GM21367 (cell line): ENCODE data around the gene CNTNAP4.

Experiments used
- ATAC-seq: cut with Tn5 transposase; IDR thresholded peaks from one replicate; pipeline ENCODE4 v1.9.1; 2021; ENCODE audit not compliant: unreplicated experiment

CNTNAP4 gene

GRCh38 chr16:76276745-76277438, at the start of gene CNTNAP4:
Gene CNTNAP4 (plus strand): TSS chr16:76277401. CDS start chr16:76277663, 262 bp downstream.
- ATAC-seq, result no peak

DNA sequence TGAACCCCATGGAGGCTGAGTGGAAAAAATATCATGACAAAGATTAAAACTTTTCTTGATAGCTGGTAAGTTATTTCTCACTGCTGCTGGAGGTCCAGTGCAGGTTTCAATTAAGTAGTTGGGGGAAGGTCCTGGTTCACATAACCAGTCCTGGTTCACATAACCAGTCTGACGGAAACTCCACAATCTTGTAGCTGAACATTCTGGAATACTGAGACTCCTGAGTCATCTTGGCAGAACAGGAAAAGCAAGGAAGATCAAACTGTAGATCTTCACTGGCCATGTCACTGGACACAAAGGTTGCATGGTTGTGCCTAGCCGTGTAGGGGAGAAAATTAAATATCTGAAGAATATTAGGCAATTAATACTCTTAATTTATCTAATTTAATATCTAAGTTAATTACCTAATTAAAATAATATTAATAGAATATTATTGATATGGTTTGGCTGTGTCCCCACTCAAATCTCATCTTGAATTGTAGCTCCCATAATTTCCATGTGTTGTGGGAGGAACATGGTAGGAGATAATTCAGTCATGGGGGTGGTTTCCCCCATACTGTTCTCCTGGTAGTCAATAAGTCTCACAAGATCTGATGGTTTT, 48.6 kb upstream of the CNTNAP4 start:
- no peak for ATAC-seq

DNA sequence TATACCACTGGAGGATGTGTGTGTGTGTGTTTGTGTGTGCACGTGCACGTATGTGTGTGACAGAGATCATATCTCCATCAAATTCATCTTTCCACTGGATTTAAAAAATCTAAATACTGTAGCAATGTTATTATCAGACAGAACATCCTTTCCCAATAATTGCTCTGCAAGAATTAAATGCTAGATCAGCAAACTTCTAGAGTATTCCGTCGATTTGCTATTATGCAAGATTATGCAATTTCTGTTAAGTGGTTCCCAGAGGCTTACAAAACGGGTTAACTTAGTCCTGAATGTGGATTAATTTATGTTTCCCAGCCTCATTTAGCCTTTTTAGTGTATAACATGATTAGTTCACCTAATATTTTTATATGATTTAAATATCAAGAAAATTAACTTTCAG, 44.5 kb upstream of the CNTNAP4 start:
- no peak for ATAC-seq

DNA sequence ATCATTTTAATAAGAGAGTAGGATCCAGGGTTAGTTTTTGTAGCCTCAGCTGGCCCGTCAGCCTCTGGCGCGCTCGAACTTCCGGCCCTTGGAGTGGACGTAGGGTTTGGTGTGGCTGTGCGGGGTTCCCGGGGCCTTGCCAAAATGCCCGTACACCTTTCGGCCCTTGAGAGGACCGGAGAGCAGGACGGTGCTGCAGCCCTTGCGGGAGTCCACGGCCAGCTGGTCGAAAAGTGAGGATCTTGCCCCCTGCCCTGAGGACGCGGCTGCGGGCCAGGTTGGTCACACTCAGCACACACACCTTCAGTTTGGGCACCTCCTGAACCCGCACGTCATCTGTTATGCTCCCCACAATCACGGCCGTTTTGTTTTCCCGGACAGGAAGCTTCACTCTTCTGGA, 42.2 kb upstream of the CNTNAP4 start:
- no peak for ATAC-seq

GRCh38 chr16:76235426-76235825, 41.8 kb upstream of the CNTNAP4 start:
- no peak for ATAC-seq

DNA sequence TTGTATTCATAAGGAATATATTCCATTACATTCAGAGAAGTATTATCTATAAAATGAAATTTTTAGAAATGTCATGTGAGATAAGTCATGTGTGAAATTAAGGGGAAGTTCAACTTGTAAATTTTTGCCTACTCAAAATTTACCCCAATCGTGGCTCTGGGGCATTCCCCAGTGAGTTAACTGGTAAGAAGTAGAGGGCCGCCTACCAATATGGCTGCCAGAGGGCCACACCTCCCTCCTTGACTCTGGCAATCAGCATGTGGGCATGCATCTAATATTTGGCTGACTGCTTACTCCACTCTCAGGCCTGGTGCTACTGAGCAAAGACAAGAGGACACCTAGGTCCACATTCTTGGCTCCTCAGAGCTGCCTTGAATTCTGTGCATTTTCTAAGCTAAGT, 39.7 kb upstream of the CNTNAP4 start:
- ATAC-seq, result no peak

- ATAC-seq, result no peak
These were observed 35.4 kb upstream of the CNTNAP4 start for GRCh38 chr16:76241755-76242154.

DNA sequence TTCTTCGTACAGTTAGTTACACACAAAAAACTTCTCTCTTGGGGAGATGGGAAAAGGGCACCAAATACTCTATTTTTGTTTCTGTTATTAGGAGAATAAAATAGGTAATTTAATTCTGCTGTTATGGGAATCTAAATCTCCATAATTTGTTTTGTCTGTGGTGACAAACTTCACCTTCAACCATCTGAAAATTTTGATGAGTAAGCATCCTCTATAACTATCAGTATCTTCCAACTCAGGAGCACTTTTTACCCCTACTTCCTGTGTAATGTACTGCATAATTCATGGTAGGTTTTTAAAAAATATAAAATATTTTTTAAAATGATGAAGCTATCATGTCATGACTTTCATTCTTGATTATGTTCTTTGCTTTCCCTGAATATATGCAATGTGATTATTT, 33.6 kb upstream of the CNTNAP4 start:
- ATAC-seq, result no peak

DNA sequence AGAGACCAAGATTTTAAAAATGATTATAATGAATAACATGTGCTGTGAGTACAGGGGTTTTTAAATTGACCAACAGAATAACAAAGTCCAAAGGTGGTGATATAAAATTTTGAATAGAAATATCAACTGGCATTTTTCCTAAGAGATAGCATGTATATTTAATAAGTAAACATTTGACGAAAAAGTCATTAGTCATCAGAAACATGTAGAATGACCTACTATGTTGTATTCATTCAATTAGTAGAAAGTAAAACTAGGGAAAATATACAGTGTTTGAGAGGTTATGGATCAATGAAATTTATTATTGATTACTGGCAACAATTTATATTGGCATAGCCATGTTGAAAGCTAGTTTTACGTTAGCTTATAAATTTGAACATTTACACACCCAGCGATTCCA, 30.6 kb upstream of the CNTNAP4 start:
- no peak for ATAC-seq

DNA sequence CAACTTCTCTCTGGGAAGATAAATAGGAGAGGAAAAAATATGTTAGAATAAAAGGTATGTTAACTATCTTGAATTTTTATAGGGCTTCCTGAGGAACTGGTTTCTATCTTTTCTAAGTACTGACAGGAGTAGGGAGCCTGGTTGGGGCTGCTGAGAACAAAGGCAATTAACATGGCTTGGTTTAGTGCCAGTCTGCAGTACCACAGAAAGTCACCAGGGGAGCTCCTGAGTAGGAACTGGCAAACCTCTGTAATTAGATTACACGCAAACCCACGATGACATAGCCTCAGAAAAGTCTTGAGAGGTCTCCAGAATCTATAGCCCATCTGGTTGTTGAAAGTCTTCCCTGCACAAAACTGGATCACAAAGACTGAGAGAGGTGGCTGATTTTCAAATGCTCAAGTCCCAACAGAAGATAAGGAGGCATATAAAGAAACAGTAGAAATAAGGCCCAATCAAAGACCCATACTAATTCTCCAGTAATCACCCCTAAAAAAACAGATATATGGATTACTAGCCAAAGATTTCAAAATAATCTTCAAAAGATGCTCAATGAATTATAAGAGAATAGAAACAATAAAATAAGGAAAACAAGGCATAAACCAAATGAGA, 11.7 kb upstream of the CNTNAP4 start:
- ATAC-seq, result peak; percentile 91

- ATAC-seq, result no peak
These were observed 8.4 kb upstream of the CNTNAP4 start for GRCh38 chr16:76268824-76269223.

DNA sequence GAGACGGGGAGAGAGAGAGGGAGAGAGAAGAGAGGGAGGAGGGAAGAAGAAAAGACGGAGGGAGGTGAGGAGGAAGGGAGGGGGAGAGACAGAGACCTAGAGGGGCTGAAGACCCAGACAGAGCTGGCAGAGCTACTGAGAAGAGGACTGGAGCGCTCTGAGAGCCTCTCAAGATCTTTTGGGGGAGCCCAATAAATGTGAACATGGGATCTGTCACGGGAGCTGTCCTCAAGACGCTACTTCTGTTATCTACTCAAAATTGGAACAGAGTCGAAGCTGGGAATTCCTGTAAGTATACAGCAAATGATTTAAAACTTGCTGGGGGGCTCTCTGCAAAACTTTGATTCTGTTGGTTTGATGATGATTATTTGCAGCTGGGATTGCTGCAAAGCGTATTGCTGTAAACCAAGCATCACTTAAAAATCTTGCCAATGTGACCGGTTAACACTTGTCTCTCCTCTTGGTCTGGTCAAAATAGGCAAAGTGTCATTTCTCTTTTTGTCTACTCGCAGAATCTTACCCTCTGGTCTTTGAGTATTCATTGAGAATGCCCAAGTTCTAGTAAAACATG, 344 bp downstream of the CNTNAP4 start:
- ATAC-seq, result no peak

- ATAC-seq, result no peak
These were observed 885 bp downstream of the CNTNAP4 start for GRCh38 chr16:76278086-76278485.

DNA sequence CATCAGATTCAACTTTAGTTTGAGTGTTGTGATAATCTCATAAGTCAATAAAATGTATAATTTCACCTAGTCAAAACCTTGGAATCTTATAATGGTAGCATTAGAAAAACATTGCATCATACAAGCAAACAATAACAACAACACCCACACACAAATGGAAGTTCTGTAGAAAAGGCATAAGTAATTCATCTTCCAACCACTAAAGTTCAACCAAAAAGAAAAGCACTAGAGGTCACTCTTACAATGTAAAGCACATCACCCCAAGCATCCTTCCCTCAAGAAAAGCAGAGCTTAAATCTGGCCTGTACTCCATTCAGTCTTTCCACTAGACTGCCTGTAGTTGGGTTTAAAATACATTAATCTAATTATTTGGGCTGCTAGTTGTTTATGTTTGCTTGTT, 1.8 kb downstream of the CNTNAP4 start:
- ATAC-seq, result no peak

DNA sequence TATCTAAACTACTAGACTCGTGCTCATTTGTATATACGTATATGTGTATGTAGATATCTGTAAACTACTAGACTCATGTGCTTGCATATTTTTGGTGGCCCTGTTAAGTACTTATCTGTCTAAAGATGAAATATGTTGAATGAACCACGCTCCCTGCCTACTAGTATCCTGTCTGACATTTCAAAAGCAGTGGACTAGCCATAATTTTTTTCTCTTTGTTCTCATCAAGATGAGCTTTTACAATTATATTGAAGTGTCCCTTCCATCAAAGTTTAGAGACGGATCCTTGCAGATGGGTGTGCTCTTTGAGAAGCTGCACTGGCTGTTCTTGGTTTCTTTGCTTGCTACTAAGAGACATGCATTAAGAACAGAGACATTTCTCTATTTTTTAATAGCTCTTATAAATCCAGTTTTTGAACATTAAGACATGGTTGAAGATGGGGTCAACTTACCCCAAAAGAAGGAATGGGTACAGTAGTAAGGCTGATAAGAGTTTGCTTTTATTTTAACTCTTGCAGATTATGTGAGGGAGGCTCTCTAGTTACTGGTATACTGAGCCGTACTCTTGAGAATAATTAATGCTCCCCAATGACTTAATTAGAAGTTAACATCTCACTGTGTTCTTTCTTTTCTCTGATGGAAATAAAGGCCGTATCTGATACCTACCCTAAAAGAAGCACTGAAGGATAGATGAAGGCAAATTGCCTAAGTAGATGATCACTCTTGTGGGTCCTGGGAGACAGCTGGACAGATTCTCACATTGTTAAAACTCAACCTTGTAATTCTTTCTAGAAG, 3.4 kb downstream of the CNTNAP4 start:
- no peak for ATAC-seq

GRCh38 chr16:76287466-76287865, 10.3 kb downstream of the CNTNAP4 start:
- ATAC-seq, result no peak

DNA sequence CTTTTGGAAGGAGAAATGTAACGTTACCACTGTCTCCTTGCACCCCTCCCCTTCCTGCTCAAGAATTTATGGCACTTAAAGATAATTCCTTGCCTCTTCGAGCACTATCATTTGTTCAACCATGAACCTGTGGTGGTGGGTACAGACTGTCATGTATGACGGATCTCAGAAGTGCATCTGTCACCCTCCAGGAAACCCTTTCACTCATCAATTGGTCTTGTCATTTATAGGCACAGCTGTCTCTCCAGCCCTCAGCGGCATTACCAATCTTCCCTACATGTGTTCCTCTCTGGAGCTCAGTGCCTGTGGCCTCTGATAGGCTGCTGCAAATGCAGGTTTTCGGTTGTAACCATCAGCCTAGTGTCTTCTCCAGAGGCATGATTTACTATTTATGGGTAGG, 15.0 kb downstream of the CNTNAP4 start:
- ATAC-seq, result no peak

DNA sequence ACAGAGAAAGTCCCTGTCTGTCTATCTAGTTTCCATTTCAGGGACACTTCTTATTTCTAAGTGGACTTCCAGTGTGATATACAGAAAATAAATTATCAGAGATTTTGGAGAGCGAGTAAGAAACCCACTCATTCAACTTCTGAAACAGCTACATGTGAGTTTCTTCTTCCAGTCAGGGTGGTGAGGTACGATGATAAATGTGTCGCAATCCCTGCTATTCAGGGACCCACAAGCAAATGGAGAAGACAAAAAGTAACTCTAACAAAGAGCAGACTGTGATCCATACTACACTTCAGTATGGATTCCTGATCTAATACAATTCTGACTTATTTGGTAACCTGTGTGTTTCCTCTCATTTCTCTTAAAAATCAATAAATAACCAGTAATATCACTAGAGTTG, 16.8 kb downstream of the CNTNAP4 start:
- no peak for ATAC-seq

DNA sequence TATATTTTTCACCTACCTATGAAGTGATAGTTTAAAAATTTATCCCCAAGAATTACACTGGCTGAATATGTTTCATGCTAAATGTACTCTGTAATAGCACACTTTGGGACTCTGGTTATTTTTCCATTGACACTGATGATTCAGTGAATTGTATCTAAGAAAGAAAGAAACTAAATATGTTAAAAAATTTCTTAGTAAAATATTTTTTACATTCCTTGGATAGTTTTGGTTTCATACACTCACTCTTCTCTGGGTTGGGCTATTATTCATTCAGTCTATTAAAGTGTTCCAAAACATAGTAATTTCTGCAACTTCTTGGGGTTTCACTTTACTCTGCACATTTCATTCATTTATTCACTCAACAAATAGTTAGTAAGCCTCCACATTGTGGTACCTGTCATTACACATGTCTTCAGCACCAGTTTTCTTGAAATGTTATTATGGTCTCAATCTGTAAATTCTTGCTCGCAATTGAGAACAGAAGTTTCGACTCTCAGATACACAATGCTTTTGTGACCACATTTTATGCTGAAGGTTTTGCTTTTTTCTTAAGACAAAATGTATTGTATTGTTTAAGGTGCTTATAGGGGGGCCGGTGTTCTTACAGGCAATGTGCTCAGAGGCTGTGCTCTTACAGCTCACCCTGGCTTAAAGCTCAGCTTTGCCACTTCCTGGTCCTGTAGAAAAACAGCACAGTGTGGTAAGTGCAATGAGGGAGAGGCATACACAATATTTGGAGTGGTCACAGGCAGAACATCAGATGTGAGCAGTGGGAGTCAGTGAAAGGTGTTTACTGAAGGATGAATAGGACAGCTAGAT, 17.4 kb downstream of the CNTNAP4 start:
- no peak for ATAC-seq

GRCh38 chr16:76297941-76298340, 20.7 kb downstream of the CNTNAP4 start:
- ATAC-seq, result no peak
